DOHH2 (cell line): ENCODE measurements around the gene C9orf152.

Experiments
- H3F3A ChIP-seq: fragments of 200-600 bp; sonication (generic), shearing (Covaris generic); 2 replicates; pipeline ENCODE4 v1.6.0; 2016; ENCODE audit warnings: antibody characterized with exemption, mild to moderate bottlenecking; ENCODE audit not compliant: control insufficient read depth, insufficient read depth
- H3K27ac ChIP-seq: fragments of 200-600 bp; sonication (generic); 2 replicates; pipeline ENCODE4 v1.5.1; 2014; ENCODE audit warnings: low read depth, mild to moderate bottlenecking, low read length, moderate library complexity
- H3K27me3 ChIP-seq: fragments of 200-600 bp; sonication (generic); 2 replicates; pipeline ENCODE4 v1.6.1; 2014; ENCODE audit warnings: mild to moderate bottlenecking, low read length, mixed read lengths; ENCODE audit not compliant: control insufficient read depth
- H3K36me3 ChIP-seq: fragments of 200-600 bp; sonication (generic); 2 replicates; pipeline ENCODE4 v1.6.1; 2014; ENCODE audit warnings: mild to moderate bottlenecking, low read length, moderate library complexity, mixed read lengths; ENCODE audit not compliant: control insufficient read depth
- H3K4me1 ChIP-seq: fragments of 200-600 bp; sonication (generic); 2 replicates; pipeline ENCODE4 v1.6.1; 2014; ENCODE audit warnings: mild to moderate bottlenecking, low read length, mixed read lengths; ENCODE audit not compliant: control insufficient read depth
- H3K4me2 ChIP-seq: fragments of 200-600 bp; sonication (generic); 2 replicates; pipeline ENCODE4 v1.6.0; 2014; ENCODE audit warnings: mild to moderate bottlenecking, low read length, moderate library complexity
- H3K4me3 ChIP-seq: fragments of 200-600 bp; sonication (generic); 2 replicates; pipeline ENCODE4 v1.5.1; 2014; ENCODE audit warnings: mild to moderate bottlenecking, low read length, mixed read lengths
- H3K79me2 ChIP-seq: fragments of 200-600 bp; sonication (generic); 2 replicates; pipeline ENCODE4 v1.6.1; 2014; ENCODE audit warnings: mild to moderate bottlenecking, low read length, mixed read lengths; ENCODE audit not compliant: control insufficient read depth
- H3K9me2 ChIP-seq: fragments of 200-600 bp; sonication (generic); replicated peaks from 2 replicates; pipeline ENCODE4 v1.6.1; 2014; ENCODE audit warnings: mild to moderate bottlenecking, low read length, mixed read lengths; ENCODE audit not compliant: control insufficient read depth
- H3K9me3 ChIP-seq: fragments of 200-600 bp; sonication (generic); 2 replicates; pipeline ENCODE4 v1.6.1; 2014; ENCODE audit warnings: antibody characterized with exemption, low read length, mixed read lengths; ENCODE audit not compliant: control insufficient read depth, insufficient read depth
- H4K20me1 ChIP-seq: fragments of 200-600 bp; sonication (generic); 2 replicates; pipeline ENCODE4 v1.6.0; 2014; ENCODE audit warnings: low read depth, mild to moderate bottlenecking, antibody characterized with exemption, low read length, moderate library complexity; ENCODE audit not compliant: control insufficient read depth, insufficient read depth
- CTCF ChIP-seq: fragments of 200-600 bp; sonication (generic); IDR thresholded peaks from one replicate; pipeline ENCODE4 v1.5.1; 2014; ENCODE audit warnings: antibody characterized with exemption, mild to moderate bottlenecking, low read depth, low read length; ENCODE audit not compliant: poor library complexity, severe bottlenecking
- EZH2phosphoT487 ChIP-seq: fragments of 200-600 bp; sonication (generic); IDR thresholded peaks from 2 replicates; pipeline ENCODE4 v1.6.1; 2017; ENCODE audit warnings: borderline replicate concordance, mild to moderate bottlenecking, antibody characterized with exemption, low read length, moderate library complexity, mixed read lengths

C9orf152 gene

GRCh38 chr9:110161940-110162339 is 46.0 kb downstream of the C9orf152 start:
- Histone ChIP-seq H3K4me1 (peaks cover 44% of the 10 kb centered on the region), H3K9me2 (no peaks in the 10 kb centered on the region), H3K4me2 (peak overlapping the region; percentile 29; the same call in 1 of the 2 replicates), H4K20me1 (no peaks in the 10 kb centered on the region), H3K27ac (no peak overlapping the region), H3K36me3 (peaks cover 80% of the 10 kb centered on the region), H3K9me3 (no peaks in the 10 kb centered on the region), H3K27me3 (no peaks in the 10 kb centered on the region), H3K79me2 (peaks cover 97% of the 10 kb centered on the region), H3K4me3 (no peak overlapping the region), H3F3A (no peaks in the 10 kb centered on the region)
- TF ChIP-seq CTCF = no peak
- TF ChIP-seq EZH2phosphoT487 = no peak

DNA sequence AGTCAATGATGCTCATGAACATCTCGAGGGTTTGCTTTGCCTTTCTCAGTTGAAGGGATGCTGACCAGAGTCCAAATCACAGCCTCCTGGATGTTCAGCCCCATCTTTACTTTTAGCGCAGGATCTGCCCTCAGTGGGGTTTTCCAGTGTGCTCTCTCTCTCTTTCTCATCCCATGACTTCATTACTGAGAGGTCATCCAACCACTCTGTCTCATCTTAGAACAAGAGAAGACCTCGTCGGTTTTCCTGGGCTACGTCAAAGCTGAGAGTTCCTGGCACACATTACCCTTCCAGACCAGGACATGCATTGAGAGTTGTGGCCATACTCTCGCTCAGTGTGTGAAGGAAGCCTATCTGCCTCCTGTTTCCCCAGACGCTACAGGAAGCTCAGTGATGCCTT is 47.3 kb downstream of the C9orf152 start:
- Histone ChIP-seq H3K4me2 (peak overlapping the region; percentile 29; the same call in 1 of the 2 replicates), H3K79me2 (peaks cover 97% of the 10 kb centered on the region), H3K9me3 (no peaks in the 10 kb centered on the region), H3K4me1 (peaks cover 57% of the 10 kb centered on the region), H3K27me3 (no peaks in the 10 kb centered on the region), H3K9me2 (no peaks in the 10 kb centered on the region), H3K4me3 (no peak overlapping the region), H3K27ac (no peak overlapping the region), H3K36me3 (peaks cover 81% of the 10 kb centered on the region), H4K20me1 (no peaks in the 10 kb centered on the region), H3F3A (no peaks in the 10 kb centered on the region)
- TF ChIP-seq EZH2phosphoT487 (no peak), CTCF (no peak)

DNA sequence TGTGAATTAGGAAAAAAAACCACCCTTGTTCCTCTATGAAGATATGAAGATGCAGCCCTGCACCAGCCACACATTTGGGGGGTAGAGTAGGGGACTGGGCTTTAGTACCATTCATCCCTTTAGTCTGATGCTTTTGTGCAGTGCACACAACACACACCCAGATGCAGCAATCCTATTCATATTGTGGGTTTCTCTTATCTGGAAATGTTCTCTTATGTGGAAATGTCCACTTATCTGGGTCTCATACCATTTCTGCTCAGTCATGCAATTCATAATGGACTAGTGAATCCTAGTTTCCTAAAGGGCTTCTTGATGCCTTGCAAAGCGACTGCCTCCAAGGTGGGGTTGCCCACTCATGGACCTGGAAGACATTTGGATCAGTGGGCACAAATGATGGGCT is 47.8 kb downstream of the C9orf152 start:
- Histone ChIP-seq H3K4me1 (peaks cover 62% of the 10 kb centered on the region), H3K79me2 (peaks cover 97% of the 10 kb centered on the region), H3K4me3 (no peak overlapping the region), H3F3A (no peaks in the 10 kb centered on the region), H3K9me2 (no peaks in the 10 kb centered on the region), H3K4me2 (no peak overlapping the region), H3K36me3 (peaks cover 81% of the 10 kb centered on the region), H3K27ac (no peak overlapping the region), H3K9me3 (no peaks in the 10 kb centered on the region), H3K27me3 (no peaks in the 10 kb centered on the region), H4K20me1 (no peaks in the 10 kb centered on the region)
- no peak for TF ChIP-seq EZH2phosphoT487
- no peak for TF ChIP-seq CTCF
